HG02885 (cell line): ENCODE results near the gene UCHL1.

Source experiments
- ATAC-seq: cut with Tn5 transposase; IDR thresholded peaks from one replicate; pipeline ENCODE4 v1.9.1; 2021; ENCODE audit warnings: mild to moderate bottlenecking; ENCODE audit not compliant: unreplicated experiment, poor library complexity

UCHL1 gene

GRCh38 chr4:41256740-41257256, at the start of gene UCHL1:
TSS of gene UCHL1 (plus strand) at chr4:41256928. CDS start at chr4:41256977, 49 bp downstream.
- peak; percentile 71 for ATAC-seq

GRCh38 chr4:41207291-41207831, 49.4 kb upstream of the UCHL1 start:
- no peak for ATAC-seq

GRCh38 chr4:41209187-41209586, 47.5 kb upstream of the UCHL1 start:
- ATAC-seq = no peak

GRCh38 chr4:41209901-41210300, 46.8 kb upstream of the UCHL1 start:
- ATAC-seq = no peak

GRCh38 chr4:41211951-41212615, 44.6 kb upstream of the UCHL1 start:
- ATAC-seq = no peak

GRCh38 chr4:41212616-41213203, 44.0 kb upstream of the UCHL1 start:
- no peak for ATAC-seq

GRCh38 chr4:41213625-41214135, 43.0 kb upstream of the UCHL1 start:
- ATAC-seq = peak; percentile 16

GRCh38 chr4:41214136-41214824, 42.4 kb upstream of the UCHL1 start, which contains the start of gene APBB2:
TSS of gene APBB2 (minus strand) at chr4:41214542. CDS start at chr4:41033254, 181,288 bp downstream.
- ATAC-seq = peak; percentile 56

- peak; percentile 0 for ATAC-seq
Measured at GRCh38 chr4:41214825-41215146, 41.9 kb upstream of the UCHL1 start.

GRCh38 chr4:41215155-41215554, 41.6 kb upstream of the UCHL1 start:
- ATAC-seq = no peak

GRCh38 chr4:41215969-41216293, 40.8 kb upstream of the UCHL1 start:
- ATAC-seq = peak; percentile 5

- peak; percentile 60 for ATAC-seq
Measured at GRCh38 chr4:41216294-41217019, 40.3 kb upstream of the UCHL1 start.

- no peak for ATAC-seq
Measured at GRCh38 chr4:41217020-41217333, 39.8 kb upstream of the UCHL1 start.

GRCh38 chr4:41217374-41217773, 39.4 kb upstream of the UCHL1 start:
- no peak for ATAC-seq

GRCh38 chr4:41218703-41219102, 38.0 kb upstream of the UCHL1 start:
- ATAC-seq = no peak

GRCh38 chr4:41219421-41219950, 37.2 kb upstream of the UCHL1 start:
- no peak for ATAC-seq

- no peak for ATAC-seq
Measured at GRCh38 chr4:41221850-41222645, 34.7 kb upstream of the UCHL1 start.

GRCh38 chr4:41227902-41228301, 28.8 kb upstream of the UCHL1 start:
- ATAC-seq = no peak

GRCh38 chr4:41232406-41232805, 24.3 kb upstream of the UCHL1 start:
- ATAC-seq = no peak

GRCh38 chr4:41232856-41233255, 23.9 kb upstream of the UCHL1 start:
- no peak for ATAC-seq
